ENCODE measurements around the gene MMP28. TPM values are rescaled to one million over a fixed set of nuclear protein-coding genes. Genes with fewer than 3 reads are reported as not detected.
A peak's percentile ranks its signal among the peaks of the same experiment; 100 is the strongest.

Gene MMP28
- total and polyA plus RNA-seq, 12 donors: 0.67 to 11.1 (median 4.6) TPM

DNA sequence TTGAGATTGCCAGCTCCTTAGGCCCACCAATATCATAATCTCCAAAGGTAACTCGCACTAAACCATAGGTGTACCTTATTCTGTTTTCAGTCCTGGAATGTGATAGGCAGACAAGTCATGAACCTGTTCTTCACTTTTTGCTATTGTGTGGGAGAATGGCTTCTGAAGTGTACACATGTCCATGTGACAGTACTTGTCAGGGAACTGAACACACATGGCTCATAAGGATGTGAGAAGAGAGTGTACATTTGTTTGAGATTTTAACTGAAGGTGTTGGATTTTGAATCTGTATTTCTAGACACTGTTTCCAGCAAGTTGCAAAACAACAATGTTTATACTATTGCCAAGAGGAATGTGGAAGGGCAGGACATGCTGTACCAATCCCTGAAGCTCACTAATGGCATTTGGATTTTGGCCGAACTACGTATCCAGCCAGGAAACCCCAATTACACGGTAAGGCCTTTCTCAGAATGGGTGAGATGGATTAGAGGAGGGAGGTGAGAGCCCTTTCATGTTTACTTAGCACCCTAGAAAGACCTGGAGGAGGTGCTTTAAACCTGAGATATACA, 78.5 kb downstream of the MMP28 start:
- no peaks in the 10 kb centered on the region for H3K9me3 ChIP-seq (replicated peaks in 1 of 3)
- no peaks in the 10 kb centered on the region for H3K27me3 ChIP-seq
- intact Hi-C loops (cut with DNase I): no loop called here
- H3K27ac ChIP-seq: peak overlapping the region in 2 of 5 donors; percentile 25 to 78
- no peak for DNase-seq
- H3K4me1 ChIP-seq (replicated peaks in 1 of 2): peaks cover 13 to 22% of the 10 kb centered on the region in 2 donors
- no peak for TF ChIP-seq POLR2A (IDR thresholded peaks at IDR 0.05)
- TF ChIP-seq, protein P1, sequence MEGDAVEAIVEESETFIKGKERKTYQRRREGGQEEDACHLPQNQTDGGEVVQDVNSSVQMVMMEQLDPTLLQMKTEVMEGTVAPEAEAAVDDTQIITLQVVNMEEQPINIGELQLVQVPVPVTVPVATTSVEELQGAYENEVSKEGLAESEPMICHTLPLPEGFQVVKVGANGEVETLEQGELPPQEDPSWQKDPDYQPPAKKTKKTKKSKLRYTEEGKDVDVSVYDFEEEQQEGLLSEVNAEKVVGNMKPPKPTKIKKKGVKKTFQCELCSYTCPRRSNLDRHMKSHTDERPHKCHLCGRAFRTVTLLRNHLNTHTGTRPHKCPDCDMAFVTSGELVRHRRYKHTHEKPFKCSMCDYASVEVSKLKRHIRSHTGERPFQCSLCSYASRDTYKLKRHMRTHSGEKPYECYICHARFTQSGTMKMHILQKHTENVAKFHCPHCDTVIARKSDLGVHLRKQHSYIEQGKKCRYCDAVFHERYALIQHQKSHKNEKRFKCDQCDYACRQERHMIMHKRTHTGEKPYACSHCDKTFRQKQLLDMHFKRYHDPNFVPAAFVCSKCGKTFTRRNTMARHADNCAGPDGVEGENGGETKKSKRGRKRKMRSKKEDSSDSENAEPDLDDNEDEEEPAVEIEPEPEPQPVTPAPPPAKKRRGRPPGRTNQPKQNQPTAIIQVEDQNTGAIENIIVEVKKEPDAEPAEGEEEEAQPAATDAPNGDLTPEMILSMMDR (IDR thresholded peaks at IDR 0.05): no peak
- H3K36me3 ChIP-seq (replicated peaks in 1 of 2): peaks cover 0 to 17% of the 10 kb centered on the region in 2 donors
- no peak overlapping the region for H3K4me3 ChIP-seq
- WGBS, 4 donors: 74 to 82% (median 81%) methylated on average over 4 of the region's 4 CpGs

DNA sequence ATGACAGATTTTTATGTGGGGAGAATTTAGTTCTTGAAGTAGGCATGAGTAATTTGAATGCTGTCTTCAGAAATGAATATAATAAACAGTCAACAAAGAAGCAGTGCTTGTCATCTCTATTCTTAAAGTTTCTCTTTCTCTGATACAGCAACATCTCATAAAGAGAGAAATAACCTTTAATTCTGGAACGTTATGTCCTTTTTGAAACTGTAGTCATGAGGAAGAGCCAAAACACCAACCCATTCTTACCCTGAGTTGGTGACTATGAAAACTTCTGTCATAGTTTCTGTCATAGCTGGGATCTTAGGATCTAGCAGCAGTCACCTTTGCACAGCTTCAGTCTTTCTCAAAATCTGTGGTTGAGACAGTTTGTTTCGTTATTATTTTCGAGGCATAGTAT, 79.3 kb downstream of the MMP28 start:
- peak overlapping the region in 1 of 5 donors; percentile 13 for H3K27ac ChIP-seq
- TF ChIP-seq, protein P1 (IDR thresholded peaks at IDR 0.05): no peak
- TF ChIP-seq POLR2A (IDR thresholded peaks at IDR 0.05): no peak
- peaks cover 0 to 17% of the 10 kb centered on the region in 2 donors for H3K36me3 ChIP-seq (replicated peaks in 1 of 2)
- peaks cover 13 to 22% of the 10 kb centered on the region in 2 donors for H3K4me1 ChIP-seq (replicated peaks in 1 of 2)
- 71 to 89% (median 82%) methylated on average over 3 of the region's 3 CpGs for WGBS, 4 donors
- no peaks in the 10 kb centered on the region for H3K9me3 ChIP-seq (replicated peaks in 1 of 3)
- DNase-seq: no peak
- no peaks in the 10 kb centered on the region for H3K27me3 ChIP-seq
- no peak overlapping the region for H3K4me3 ChIP-seq
- intact Hi-C loops (cut with DNase I): no loop called here

Other genes starting within 250 kb of the MMP28 start
- under 1 TPM in 1 of 9 donors, not detected in 8; 0.39 TPM for gene SLFN14, start 234.8 kb downstream of the MMP28 start, total RNA-seq
- not detected for gene SLFN14, start 234.8 kb downstream of the MMP28 start, polyA plus RNA-seq
- 10 to 100 TPM in 6 of 9 donors, 1 to 10 TPM in 3; 8.9 to 16.3 (median 12.7) TPM for gene PEX12, start 217.1 kb downstream of the MMP28 start, total RNA-seq
- gene PEX12, start 217.1 kb downstream of the MMP28 start, polyA plus RNA-seq: 10 to 100 TPM in 1 of 3 donors, 1 to 10 TPM in 2; 4.2 to 18.5 (median 4.7) TPM
- 100 to 1,000 TPM in 4 of 9 donors, 10 to 100 TPM in 5; 62.4 to 167 (median 79.9) TPM for gene AP2B1, start 208.3 kb downstream of the MMP28 start, total RNA-seq
- 100 to 1,000 TPM in 1 of 3 donors, 10 to 100 TPM in 2; 23.4 to 104 (median 50.5) TPM for gene AP2B1, start 208.3 kb downstream of the MMP28 start, polyA plus RNA-seq
- gene RASL10B, start 64.0 kb downstream of the MMP28 start, total RNA-seq: 1 to 10 TPM; 1.1 to 8.1 (median 3.8) TPM
- gene RASL10B, start 64.0 kb downstream of the MMP28 start, polyA plus RNA-seq: 1 to 10 TPM; 1.4 to 1.7 (median 1.5) TPM
- under 1 TPM in 3 of 9 donors, not detected in 6; 0.06 to 0.22 (median 0.08) TPM for gene GAS2L2, start 42.4 kb downstream of the MMP28 start, total RNA-seq
- under 1 TPM in 2 of 3 donors, not detected in 1; 0.08 to 0.10 TPM for gene GAS2L2, start 42.4 kb downstream of the MMP28 start, polyA plus RNA-seq
- gene C17orf50, start 34.8 kb downstream of the MMP28 start, total RNA-seq: under 1 TPM in 2 of 9 donors, not detected in 7; 0.11 to 0.83 TPM
- gene C17orf50, start 34.8 kb downstream of the MMP28 start, polyA plus RNA-seq: under 1 TPM in 2 of 3 donors, not detected in 1; 0.07 to 0.24 TPM
- 100 to 1,000 TPM in 4 of 9 donors, 10 to 100 TPM in 5; 27.8 to 153 (median 60.2) TPM for gene TAF15, start 13.8 kb upstream of the MMP28 start, total RNA-seq
- 100 to 1,000 TPM; 143 to 213 (median 199) TPM for gene TAF15, start 13.8 kb upstream of the MMP28 start, polyA plus RNA-seq
- not detected for gene HEATR9, start 73.2 kb upstream of the MMP28 start, total RNA-seq
- under 1 TPM; 0.03 to 0.32 (median 0.13) TPM for gene HEATR9, start 73.2 kb upstream of the MMP28 start, polyA plus RNA-seq
- 10 to 100 TPM in 2 of 9 donors, 1 to 10 TPM in 6, under 1 TPM in 1; 0.83 to 10.7 (median 4.0) TPM for gene CCL5, start 84.7 kb upstream of the MMP28 start, total RNA-seq
- gene CCL5, start 84.7 kb upstream of the MMP28 start, polyA plus RNA-seq: 1 to 10 TPM; 5.4 to 8.8 (median 7.6) TPM
- gene RDM1, start 135.1 kb upstream of the MMP28 start, total RNA-seq: 1 to 10 TPM in 1 of 9 donors, not detected in 8; 1.1 TPM
- gene RDM1, start 135.1 kb upstream of the MMP28 start, polyA plus RNA-seq: under 1 TPM in 1 of 3 donors, not detected in 2; 0.48 TPM
- gene LYZL6, start 148.1 kb upstream of the MMP28 start, total RNA-seq: not detected
- not detected for gene LYZL6, start 148.1 kb upstream of the MMP28 start, polyA plus RNA-seq
- 1 to 10 TPM in 1 of 9 donors, under 1 TPM in 5, not detected in 3; 0.22 to 1.6 (median 0.57) TPM for gene CCL16, start 185.9 kb upstream of the MMP28 start, total RNA-seq
- 1 to 10 TPM in 1 of 3 donors, under 1 TPM in 2; 0.16 to 3.2 (median 0.24) TPM for gene CCL16, start 185.9 kb upstream of the MMP28 start, polyA plus RNA-seq
- gene CCL14, start 191.1 kb upstream of the MMP28 start, total RNA-seq: 100 to 1,000 TPM in 3 of 9 donors, 10 to 100 TPM in 6; 15.3 to 129 (median 53.2) TPM
- 100 to 1,000 TPM in 2 of 3 donors, 10 to 100 TPM in 1; 75.8 to 268 (median 250) TPM for gene CCL14, start 191.1 kb upstream of the MMP28 start, polyA plus RNA-seq
- 1 to 10 TPM in 3 of 9 donors, under 1 TPM in 2, not detected in 4; 0.28 to 1.7 (median 1.1) TPM for gene CCL15, start 205.9 kb upstream of the MMP28 start, total RNA-seq
- under 1 TPM in 2 of 3 donors, not detected in 1; 0.17 to 0.38 TPM for gene CCL15, start 205.9 kb upstream of the MMP28 start, polyA plus RNA-seq
- gene CCL23, start 222.3 kb upstream of the MMP28 start, total RNA-seq: 10 to 100 TPM in 5 of 9 donors, 1 to 10 TPM in 4; 1.9 to 25.7 (median 10.0) TPM
- 1 to 10 TPM; 1.9 to 9.8 (median 3.3) TPM for gene CCL23, start 222.3 kb upstream of the MMP28 start, polyA plus RNA-seq